Superior temporal gyrus (tissue), 1 donor: ENCODE measurements around the gene TMX1.
"Not testable (repeated sequence)": the region's sequence is repeated elsewhere in the genome, so short reads cannot be mapped to it uniquely, and the experiment has no call there.

ENCODE experiments used
- DNase-seq: peaks from one replicate; pipeline ENCODE4 v3.0.0-alpha.2; 2016; ENCODE audit errors: extremely low spot score

TMX1 gene, protein sequence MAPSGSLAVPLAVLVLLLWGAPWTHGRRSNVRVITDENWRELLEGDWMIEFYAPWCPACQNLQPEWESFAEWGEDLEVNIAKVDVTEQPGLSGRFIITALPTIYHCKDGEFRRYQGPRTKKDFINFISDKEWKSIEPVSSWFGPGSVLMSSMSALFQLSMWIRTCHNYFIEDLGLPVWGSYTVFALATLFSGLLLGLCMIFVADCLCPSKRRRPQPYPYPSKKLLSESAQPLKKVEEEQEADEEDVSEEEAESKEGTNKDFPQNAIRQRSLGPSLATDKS

DNA sequence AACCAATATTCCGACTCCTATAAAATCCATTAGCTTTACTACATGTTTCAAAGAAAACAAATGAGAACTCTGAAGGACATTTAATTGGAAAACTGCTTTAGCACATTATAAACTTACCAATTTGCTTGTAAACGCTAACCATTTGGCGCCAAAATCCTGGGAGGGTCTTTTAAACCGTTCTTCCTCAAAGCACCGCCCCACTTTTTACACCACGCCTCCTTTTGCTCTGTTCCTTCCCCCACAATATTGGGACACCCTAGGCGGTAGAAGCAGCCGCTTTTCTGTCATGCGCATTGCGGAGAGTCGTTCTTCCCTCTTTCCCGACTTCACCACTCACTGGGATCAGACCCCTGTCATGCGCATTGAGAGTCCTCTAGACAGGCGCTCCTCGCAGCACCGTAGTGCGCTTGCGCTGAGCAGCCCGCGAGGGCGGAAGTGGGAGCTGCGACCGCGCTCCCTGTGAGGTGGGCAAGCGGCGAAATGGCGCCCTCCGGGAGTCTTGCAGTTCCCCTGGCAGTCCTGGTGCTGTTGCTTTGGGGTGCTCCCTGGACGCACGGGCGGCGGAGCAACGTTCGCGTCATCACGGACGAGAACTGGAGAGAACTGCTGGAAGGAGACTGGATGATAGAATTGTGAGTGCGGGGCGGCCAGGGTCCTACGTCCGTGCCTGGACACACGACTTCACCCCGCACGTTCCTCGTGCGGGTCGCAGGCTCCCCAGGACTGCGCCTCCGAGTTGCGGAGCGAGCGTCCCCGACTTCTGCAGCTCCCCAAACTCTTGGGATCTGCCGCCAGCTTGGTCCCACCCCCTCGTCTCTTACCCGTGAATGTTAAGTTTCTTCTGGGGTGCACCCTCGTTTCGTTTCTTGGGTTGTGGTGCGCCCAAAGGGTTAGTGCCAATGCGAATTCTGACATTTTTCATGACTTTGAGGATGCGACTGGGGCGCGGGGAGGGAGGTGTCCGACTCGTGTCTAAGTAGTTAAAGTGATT is at the start of gene TMX1:
TMX1 (plus strand) TSS at position 435 of the 991 bp plus-strand sequence; CDS start at position 481, 46 bp downstream.
- DNase-seq, result peak; percentile 99

DNA sequence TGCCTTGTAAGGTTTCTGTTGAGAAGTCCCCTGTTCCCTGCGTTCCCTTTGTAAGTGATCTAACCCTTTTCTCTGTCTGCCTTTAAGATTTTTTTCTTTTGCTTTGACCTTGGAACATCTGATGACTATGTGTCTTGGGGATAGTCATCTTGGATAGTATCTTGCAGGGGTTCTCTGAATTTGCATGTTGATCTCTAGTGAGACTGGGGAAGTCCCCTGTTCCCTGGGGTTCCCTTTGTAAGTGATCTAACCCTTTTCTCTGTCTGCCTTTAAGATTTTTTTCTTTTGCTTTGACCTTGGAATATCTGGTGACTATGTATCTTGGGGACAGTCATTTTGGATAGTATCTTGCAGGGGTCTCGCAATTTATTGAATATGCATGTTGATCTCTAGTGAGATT is 38.2 kb upstream of the TMX1 start:
- no peak for DNase-seq

GRCh38 chr14:51202914-51203665 is 37.0 kb upstream of the TMX1 start:
- no peak for DNase-seq

- DNase-seq, result no peak
These were observed 36.2 kb upstream of the TMX1 start for GRCh38 chr14:51203881-51204280.

DNA sequence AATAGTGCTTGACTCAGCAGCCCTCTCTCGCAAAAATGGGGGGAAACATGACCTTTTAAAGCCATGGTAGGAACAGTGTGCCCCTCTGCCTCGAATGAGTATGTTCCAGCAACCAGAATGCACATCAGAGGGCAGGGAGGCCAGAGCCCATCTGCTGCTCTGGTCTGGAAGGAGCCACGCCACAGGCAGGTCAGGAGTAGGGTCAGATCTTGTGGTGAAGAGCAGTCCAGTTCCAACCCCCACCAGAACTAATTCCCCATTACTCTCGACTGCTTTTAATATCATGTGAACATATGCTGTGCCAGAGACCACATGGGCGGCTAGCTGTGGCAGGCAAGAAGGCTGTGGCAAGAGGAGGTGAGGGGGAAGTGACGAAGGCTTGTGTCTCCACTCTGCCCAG is 34.6 kb upstream of the TMX1 start:
- DNase-seq, result no peak

GRCh38 chr14:51206462-51206861 is 33.6 kb upstream of the TMX1 start:
- DNase-seq, result no peak

DNA sequence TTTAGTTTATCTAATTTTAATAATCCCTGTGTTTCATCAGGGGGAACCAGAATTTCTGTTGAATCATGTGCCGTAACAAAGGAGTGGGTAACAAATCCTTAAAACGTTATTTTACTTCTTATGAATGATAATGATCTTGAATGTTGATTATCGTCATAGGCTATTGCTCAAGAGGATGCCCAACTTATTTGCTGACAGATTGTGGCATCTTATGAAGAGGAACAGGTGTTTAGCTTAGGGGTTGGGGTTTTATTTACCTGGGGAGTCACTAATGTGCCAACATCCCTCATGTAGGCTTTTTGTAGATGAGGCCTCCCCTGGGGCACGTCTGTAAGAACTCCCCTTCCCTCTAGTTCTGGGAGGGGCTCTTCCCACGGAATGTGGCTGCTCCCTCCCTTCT is 32.4 kb upstream of the TMX1 start:
- DNase-seq, result no peak

DNA sequence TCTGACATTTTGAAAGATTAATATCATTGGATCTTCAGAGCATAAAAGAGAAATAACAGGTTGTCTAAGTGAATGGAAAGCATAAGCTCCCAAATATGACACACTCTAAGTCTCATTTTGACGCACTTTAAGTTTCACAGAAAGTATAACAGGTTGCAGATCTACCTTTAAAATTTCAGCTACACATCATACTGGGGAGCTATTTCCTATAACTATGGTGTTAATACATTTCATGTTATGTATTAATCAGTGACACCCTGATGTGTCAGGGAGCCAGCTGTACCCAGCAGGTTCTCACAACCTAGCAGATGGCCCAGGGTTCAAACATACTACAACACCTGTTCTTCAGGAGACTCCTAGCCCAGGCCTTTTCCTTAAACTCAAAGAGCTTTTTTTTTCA is 31.1 kb upstream of the TMX1 start:
- DNase-seq, result no peak

GRCh38 chr14:51209457-51209856 is 30.6 kb upstream of the TMX1 start:
- no peak for DNase-seq

- no peak for DNase-seq
These were observed 29.5 kb upstream of the TMX1 start for GRCh38 chr14:51210594-51210993.

GRCh38 chr14:51211149-51211548 is 28.9 kb upstream of the TMX1 start:
- DNase-seq, result no peak

DNA sequence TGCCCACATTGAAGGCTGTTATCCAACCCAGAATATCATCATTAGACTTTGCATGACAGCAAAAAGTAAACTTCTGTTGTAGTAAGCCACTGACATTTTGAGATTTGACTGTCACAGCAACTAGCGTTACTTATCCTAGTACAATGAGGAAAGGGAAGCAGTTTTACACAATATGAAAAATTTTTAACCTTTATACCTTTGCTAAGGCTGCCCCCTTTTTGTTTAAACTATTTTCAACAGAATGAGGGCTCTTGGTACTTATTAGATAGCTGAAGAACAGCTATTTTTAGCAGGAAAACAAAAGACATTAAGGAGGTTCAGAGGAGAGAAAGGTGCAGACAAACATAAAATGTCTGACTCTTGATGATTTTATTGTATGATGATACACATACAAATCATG is 23.4 kb upstream of the TMX1 start:
- DNase-seq, result no peak

DNA sequence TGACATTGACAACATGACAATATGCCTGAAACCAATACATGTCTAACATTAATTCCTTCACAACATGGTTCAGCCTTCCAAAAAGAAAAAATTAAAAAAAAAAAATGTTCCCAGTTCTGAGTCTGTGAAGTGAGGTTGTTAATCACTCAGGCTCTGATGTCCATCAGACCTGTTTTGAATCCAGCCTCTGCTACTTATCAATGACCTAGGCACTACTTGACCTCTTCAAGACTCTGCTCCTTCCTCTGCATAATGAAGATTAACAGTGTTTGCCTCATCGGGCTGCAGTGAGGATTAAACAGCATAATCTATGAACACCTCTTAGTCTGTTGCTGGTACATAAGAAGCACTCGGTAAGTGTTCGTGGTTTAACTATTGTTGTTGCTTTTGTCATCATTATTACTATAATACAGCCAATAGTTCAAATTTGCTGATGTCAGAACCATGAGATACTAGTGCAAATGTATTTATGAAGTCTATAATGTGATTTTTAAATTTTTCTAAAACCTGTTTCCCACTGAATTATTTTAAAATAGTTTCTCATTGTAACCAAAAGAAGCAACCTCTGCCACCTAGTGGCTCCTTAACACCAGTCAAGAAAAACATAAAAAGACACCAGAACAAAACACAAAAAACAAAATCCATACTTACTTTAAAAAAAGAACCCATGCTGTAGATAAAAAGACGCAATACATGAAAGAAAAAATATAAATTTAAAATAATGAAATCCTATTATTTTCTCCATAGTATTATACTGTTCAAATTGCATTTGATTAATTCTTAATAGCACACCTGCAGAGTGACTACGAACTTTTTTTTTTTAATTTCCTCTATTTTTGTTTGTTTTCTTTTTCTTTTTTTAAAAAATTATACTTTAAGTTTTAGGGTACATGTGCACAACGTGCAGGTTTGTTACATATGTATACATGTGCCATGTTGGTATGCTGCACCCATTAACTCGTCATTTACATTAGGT is 20.3 kb upstream of the TMX1 start:
- peak; percentile 87 for DNase-seq

DNA sequence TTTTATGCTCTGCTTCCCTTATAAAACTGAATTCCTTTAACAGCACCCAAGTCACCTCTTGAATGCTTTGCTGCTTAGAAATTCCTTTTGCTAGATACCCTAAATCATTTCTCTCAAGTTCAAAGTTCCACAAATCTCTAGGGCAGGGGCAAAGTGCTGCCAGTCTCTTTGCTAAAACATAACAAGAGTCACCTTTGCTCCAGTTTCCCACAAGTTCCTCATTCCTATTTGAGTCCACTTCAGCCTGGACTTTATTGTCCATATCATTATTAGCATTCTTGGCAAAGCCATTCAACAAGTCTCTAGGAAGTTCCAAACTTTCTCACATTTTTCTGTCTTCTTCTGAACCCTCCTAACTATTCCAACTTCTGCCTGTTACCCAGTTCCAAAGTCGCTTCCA is 16.6 kb upstream of the TMX1 start:
- DNase-seq, result not testable (repeated sequence)

- no peak for DNase-seq
These were observed 15.5 kb upstream of the TMX1 start for GRCh38 chr14:51224551-51224950.

GRCh38 chr14:51225751-51226150 is 14.3 kb upstream of the TMX1 start:
- no peak for DNase-seq

GRCh38 chr14:51228391-51228790 is 11.7 kb upstream of the TMX1 start:
- DNase-seq, result no peak

DNA sequence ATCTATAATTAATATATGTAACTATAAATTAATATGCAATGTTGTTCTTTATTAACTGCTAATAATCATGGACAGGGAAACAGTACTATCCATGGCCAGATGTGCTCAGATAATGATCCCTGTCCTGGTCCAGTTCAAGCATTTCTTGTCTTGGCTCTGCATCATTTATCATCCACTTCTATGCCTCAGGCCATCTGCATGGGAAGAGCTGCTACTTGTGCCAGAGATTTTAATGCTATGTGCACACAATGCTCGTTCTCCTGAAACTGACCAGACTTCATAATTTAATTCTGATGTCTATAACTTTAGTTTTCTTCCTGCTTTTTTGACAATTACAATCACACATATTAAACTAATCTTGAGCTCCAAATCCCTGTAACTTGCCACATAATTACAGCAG is 11.2 kb upstream of the TMX1 start:
- DNase-seq, result no peak

GRCh38 chr14:51236314-51236713 is 3.7 kb upstream of the TMX1 start:
- no peak for DNase-seq

GRCh38 chr14:51240804-51241380 is 845 bp downstream of the TMX1 start:
- DNase-seq, result peak; percentile 53
